Transverse colon (tissue), 3 donors: ENCODE data around the gene CCDC12.

ENCODE experiments used
- CTCF ChIP-seq, 5 experiments: fragments of 200-600 bp in 3 of 5; fragments of 450-650 bp in 2 of 5; sonication (generic) in 3 of 5; IDR thresholded peaks; 1 replicate in 2 of 5; 2 replicates in 3 of 5; pipeline ENCODE4 v1.5.1; 2016 to 2017; ENCODE audit warnings: antibody characterized with exemption in 5 of 5, inconsistent platforms in 3 of 5, mild to moderate bottlenecking in 2 of 5, moderate library complexity in 1 of 5
- POLR2A ChIP-seq: fragments of 450-650 bp; IDR thresholded peaks from one replicate; pipeline ENCODE4 v1.6.1; 2016; ENCODE audit warnings: antibody characterized with exemption, mild to moderate bottlenecking, moderate library complexity

- TF ChIP-seq CTCF (IDR thresholded peaks at IDR 0.05), result no peak
- no peak for TF ChIP-seq POLR2A
These were observed 18.5 kb upstream of the CCDC12 start for GRCh38 chr3:46994801-46995731.
